ENCODE measurements around the gene CYP2D6. TPM values are rescaled to one million over a fixed set of nuclear protein-coding genes. Genes with fewer than 3 reads are reported as not detected.
"Not testable (repeated sequence)": the region's sequence is repeated elsewhere in the genome, so short reads cannot be mapped to it uniquely, and the experiment has no call there.

Gene CYP2D6
- total RNA-seq, 1 donor from 2014 or later, result 0.16 TPM

DNA sequence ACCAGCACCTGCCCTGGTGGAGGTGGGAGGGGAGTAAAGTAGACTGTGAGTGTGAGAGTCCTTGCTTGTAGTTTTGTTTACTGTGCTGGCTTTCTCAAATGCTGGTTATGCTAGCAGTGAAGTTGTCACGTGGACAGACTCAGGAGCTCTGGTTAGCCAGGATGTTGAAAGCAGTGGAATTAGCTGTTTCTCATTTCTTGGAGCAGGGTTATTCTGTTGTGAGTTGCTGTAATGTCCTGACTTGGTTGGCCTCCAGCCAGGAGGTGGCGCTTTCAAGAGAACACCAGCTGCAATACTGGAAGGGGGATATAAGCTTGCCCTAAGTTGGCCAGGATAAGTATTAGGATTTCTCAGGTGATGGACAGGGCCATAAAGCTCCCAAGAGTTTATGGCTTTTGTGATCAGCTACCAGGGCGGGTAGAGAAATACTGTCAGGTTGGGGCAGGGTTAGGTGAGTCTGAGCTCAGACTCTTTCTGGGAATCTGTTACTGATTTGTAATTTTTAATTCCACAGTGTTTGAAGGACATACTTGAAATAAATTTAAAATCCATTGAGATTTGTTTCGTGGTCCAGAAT is 13.7 kb downstream of the CYP2D6 start:
- no peak overlapping the region for H3K4me3 ChIP-seq
- peaks cover 8% of the 10 kb centered on the region for H3K36me3 ChIP-seq
- H3K9me3 ChIP-seq (replicated peaks), result peaks cover 21% of the 10 kb centered on the region
- TF ChIP-seq, protein P1, sequence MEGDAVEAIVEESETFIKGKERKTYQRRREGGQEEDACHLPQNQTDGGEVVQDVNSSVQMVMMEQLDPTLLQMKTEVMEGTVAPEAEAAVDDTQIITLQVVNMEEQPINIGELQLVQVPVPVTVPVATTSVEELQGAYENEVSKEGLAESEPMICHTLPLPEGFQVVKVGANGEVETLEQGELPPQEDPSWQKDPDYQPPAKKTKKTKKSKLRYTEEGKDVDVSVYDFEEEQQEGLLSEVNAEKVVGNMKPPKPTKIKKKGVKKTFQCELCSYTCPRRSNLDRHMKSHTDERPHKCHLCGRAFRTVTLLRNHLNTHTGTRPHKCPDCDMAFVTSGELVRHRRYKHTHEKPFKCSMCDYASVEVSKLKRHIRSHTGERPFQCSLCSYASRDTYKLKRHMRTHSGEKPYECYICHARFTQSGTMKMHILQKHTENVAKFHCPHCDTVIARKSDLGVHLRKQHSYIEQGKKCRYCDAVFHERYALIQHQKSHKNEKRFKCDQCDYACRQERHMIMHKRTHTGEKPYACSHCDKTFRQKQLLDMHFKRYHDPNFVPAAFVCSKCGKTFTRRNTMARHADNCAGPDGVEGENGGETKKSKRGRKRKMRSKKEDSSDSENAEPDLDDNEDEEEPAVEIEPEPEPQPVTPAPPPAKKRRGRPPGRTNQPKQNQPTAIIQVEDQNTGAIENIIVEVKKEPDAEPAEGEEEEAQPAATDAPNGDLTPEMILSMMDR (IDR thresholded peaks at IDR 0.05; ENCODE audit: borderline replicate concordance), result no peak
- intact Hi-C loops (cut with micrococcal nuclease), result no loop called here
- H3K27ac ChIP-seq (replicated peaks), result no peak overlapping the region
- DNase-seq, result no peak
- no peaks in the 10 kb centered on the region for H3K4me1 ChIP-seq
- H3K27me3 ChIP-seq (ENCODE audit: low read depth), result no peaks in the 10 kb centered on the region

DNA sequence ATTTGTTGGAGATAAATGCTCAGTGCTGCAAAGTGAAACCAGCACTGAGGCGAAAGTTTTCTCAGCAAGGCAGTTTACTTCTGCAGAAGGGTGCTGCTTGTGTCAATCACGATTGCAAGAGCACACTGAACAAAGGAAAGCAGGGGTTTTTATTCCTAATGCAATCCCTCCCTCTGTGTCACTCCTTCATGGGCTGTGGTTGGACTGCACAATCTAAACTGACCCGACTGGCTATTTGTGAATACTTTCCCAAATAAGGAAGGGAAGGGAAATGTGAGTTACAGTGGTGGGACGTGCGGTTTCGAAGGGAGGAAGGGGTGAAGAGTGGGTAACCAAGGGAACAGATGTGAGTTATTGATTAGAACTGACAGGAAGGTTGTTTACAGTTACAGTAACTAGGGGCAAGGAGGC is 15.2 kb downstream of the CYP2D6 start:
- H3K27ac ChIP-seq (replicated peaks); H3K4me3 ChIP-seq; H3K4me1 ChIP-seq; H3K36me3 ChIP-seq; DNase-seq; H3K27me3 ChIP-seq (ENCODE audit: low read depth); intact Hi-C loops (cut with micrococcal nuclease): not testable (repeated sequence)
- H3K9me3 ChIP-seq (replicated peaks), result peaks cover 21% of the 10 kb centered on the region

DNA sequence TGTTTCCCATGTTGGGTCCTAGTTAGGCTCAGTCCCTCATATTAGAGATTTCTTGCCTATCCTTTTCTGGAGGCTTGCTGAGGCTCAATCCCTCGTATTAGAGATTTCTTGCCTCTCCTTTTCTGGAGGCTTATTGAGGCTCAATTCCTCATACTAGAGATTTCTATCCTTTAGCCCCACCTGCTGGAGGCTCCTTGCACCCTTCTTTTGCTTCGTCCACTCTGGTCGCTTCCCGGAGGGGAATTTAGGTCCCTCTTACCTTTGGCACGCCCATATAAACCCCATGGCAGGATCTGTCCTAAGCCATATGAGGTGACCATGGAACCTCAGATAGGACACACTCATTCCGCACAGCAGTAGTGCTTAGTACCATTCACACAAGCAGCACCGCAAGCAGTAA is 15.9 kb downstream of the CYP2D6 start:
- no peak for DNase-seq
- no peaks in the 10 kb centered on the region for H3K27me3 ChIP-seq (ENCODE audit: low read depth)
- H3K9me3 ChIP-seq (replicated peaks), result peaks cover 21% of the 10 kb centered on the region
- no peak overlapping the region for H3K4me3 ChIP-seq
- H3K4me1 ChIP-seq, result no peaks in the 10 kb centered on the region
- peaks cover 8% of the 10 kb centered on the region for H3K36me3 ChIP-seq
- H3K27ac ChIP-seq (replicated peaks), result no peak overlapping the region
- intact Hi-C loops (cut with micrococcal nuclease), result no loop called here
- TF ChIP-seq, protein P1 (IDR thresholded peaks at IDR 0.05; ENCODE audit: borderline replicate concordance), result peak; percentile 45

DNA sequence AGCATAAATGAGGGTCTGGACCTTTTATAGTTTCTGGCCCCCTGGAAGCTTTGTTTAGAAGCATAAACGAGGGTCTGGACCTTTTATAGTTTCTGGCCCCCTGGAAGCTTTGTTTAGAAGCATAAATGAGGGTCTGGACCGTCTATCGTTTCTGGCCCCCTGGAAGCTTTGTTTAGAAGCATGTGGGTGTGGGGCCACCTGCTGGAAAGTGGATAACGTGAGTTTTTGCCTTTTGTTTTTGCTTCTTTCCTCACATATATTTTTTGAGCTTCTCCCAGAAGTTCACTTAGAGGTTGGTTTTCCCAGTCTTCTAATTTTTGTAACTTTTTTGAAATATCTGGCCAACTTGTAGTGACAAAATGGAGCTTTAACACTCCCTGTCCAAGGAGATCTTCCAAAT is 17.8 kb downstream of the CYP2D6 start:
- H3K4me3 ChIP-seq; H3K36me3 ChIP-seq; H3K27me3 ChIP-seq (ENCODE audit: low read depth); H3K27ac ChIP-seq (replicated peaks); intact Hi-C loops (cut with micrococcal nuclease); DNase-seq; H3K4me1 ChIP-seq: not testable (repeated sequence)
- TF ChIP-seq, protein P1 (IDR thresholded peaks at IDR 0.05; ENCODE audit: borderline replicate concordance), result peak; percentile 18
- H3K9me3 ChIP-seq (replicated peaks), result peaks cover 21% of the 10 kb centered on the region

DNA sequence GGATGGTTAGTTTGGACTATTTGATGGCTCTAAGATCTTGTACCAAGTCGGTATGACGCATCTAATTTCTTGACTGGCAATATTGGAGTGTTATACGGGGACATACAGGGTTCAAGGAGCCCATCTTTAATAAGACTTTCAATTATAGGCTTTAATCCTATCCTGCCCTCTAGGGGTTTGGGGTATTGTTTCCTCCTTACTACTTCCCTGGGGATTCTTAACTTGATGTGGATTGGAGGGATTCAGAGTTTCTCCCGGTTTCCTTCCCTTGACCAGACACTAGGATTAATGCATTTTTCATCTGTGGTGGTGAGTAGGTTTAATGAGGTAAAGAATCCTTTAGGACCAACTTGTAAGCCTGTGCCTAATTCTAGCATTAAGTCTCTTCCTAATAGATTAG is 18.8 kb downstream of the CYP2D6 start:
- Histone ChIP-seq H3K9me3 (replicated peaks) (peaks cover 21% of the 10 kb centered on the region), H3K4me3 (no peak overlapping the region), H3K27ac (replicated peaks) (no peak overlapping the region), H3K4me1 (no peaks in the 10 kb centered on the region), H3K36me3 (peaks cover 8% of the 10 kb centered on the region), H3K27me3 (ENCODE audit: low read depth) (no peaks in the 10 kb centered on the region)
- TF ChIP-seq, protein P1 (IDR thresholded peaks at IDR 0.05; ENCODE audit: borderline replicate concordance), result no peak
- no peak for DNase-seq
- intact Hi-C loops (cut with micrococcal nuclease), result no loop called here

DNA sequence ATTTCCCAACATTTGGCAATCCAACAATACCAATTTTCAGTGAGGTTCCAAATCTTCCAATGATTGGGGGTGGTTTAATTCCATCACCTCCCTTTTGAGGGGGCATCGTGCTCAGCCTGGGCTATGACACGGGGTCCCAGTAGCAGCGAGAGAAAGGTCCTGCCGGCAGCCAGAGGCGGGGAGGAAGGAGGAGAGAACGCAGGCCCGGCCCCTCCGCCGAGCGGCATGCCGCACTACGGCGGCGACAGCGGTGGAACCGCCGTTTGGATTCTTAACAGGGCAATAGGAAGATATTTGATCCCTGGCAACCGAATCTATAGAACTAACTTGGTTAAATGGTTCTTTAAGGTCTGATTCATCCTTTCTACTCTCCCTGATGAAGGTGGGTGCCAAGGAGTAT is 21.8 kb downstream of the CYP2D6 start:
- Histone ChIP-seq H3K4me3 (no peak overlapping the region), H3K27ac (replicated peaks) (no peak overlapping the region), H3K9me3 (replicated peaks) (peaks cover 15% of the 10 kb centered on the region), H3K36me3 (peaks cover 15% of the 10 kb centered on the region), H3K4me1 (no peaks in the 10 kb centered on the region), H3K27me3 (ENCODE audit: low read depth) (no peaks in the 10 kb centered on the region)
- intact Hi-C loops (cut with micrococcal nuclease), result no loop called here
- TF ChIP-seq, protein P1 (IDR thresholded peaks at IDR 0.05; ENCODE audit: borderline replicate concordance), result no peak
- DNase-seq, result no peak

DNA sequence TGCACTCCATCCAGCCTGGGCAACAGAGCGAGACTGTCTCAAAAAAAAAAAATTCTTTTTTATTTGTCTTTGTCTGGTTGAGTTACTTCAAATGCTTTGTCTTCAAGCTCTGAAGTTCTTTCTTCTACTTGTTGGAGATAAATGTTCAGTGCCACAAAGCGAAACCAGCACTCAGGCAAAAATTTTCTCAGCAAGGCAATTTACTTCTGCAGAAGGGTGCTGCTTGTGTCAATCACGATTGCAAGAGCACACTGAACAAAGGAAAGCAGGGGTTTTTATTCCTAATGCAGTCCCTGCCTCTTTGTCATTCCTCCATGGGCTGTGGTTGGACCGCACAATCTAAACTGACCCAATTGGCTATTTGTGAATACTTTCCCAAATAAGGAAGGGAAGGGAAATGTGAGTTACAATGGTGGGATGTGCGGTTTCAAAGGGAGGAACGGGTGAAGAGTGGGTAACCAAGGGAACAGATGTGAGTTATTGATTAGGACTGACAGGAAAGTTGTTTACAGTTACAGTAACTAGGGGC is 26.2 kb downstream of the CYP2D6 start:
- intact Hi-C loops (cut with micrococcal nuclease); H3K4me1 ChIP-seq; H3K27me3 ChIP-seq (ENCODE audit: low read depth); DNase-seq; H3K4me3 ChIP-seq; H3K27ac ChIP-seq (replicated peaks): not testable (repeated sequence)
- Histone ChIP-seq H3K9me3 (replicated peaks) (peaks cover 56% of the 10 kb centered on the region), H3K36me3 (peaks cover 34% of the 10 kb centered on the region)
